ENCODE results near the gene MAP1S. TPM values are rescaled to one million over a fixed set of nuclear protein-coding genes. Genes with fewer than 3 reads are reported as not detected.

The MAP1S gene
- total and polyA plus RNA-seq, 2 of the 4 experiments (the other 2 are of a cell fraction), result 6.1 to 48.6 TPM

- no peak overlapping the region for H2BK20ac ChIP-seq (ENCODE audit: low read depth, low read length)
- peaks cover 29% of the 10 kb centered on the region for H4K20me1 ChIP-seq (ENCODE audit: insufficient read depth, low read length)
- H2BK15ac ChIP-seq (ENCODE audit: low read depth, low read length), result no peak overlapping the region
- intact Hi-C loops (cut with micrococcal nuclease) (no loop called here), in situ Hi-C loops (cut with MboI; ENCODE audit: low sequenced_read_pairs) (no loop called here), dilution Hi-C loops (cut with HindIII; ENCODE audit: low sequenced_read_pairs, unreplicated experiment) (no loop called here)
- peaks cover 63% of the 10 kb centered on the region for H3K36me3 ChIP-seq (ENCODE audit: control insufficient read depth, insufficient read depth, low read length)
- H3K27me3 ChIP-seq (ENCODE audit: control insufficient read depth, insufficient read depth, low read length), result no peaks in the 10 kb centered on the region
- H2AK9ac ChIP-seq (replicated peaks; ENCODE audit: low read depth, low read length, poor library complexity), result no peak overlapping the region
- H3K4ac ChIP-seq (ENCODE audit: low read depth, low read length), result no peak overlapping the region
- no peak overlapping the region for H3K14ac ChIP-seq (replicated peaks; ENCODE audit: low read depth, low read length)
- H3K4me3 ChIP-seq (ENCODE audit: insufficient read depth, low read depth, low read length), result no peak overlapping the region
- H4K5ac ChIP-seq (ENCODE audit: low read depth, low read length), result no peak overlapping the region
- no peak overlapping the region; the same call in 1 of the 2 replicates for H2AK5ac ChIP-seq (ENCODE audit: low read depth, low read length)
- ChIA-PET POLR2A (ENCODE audit: unreplicated experiment) (interaction anchor here (0.6 kb wide), 1 partner anchor 118 kb away, joined by 4 read pairs; no protein-coding TSS in a partner anchor), CTCF (no interaction called here)
- ATAC-seq (ENCODE audit: low read depth) (no peak), DNase-seq (no peak)
- H3K79me1 ChIP-seq (ENCODE audit: low read depth in 1 of 2, low read length in 2 of 2), result peaks cover 11 to 57% of the 10 kb centered on the region in 2 experiments
- no TSS peak for BruUV-seq (replicated peaks)
- H3K56ac ChIP-seq (ENCODE audit: extremely low read depth, insufficient read depth, low read length), result no peak overlapping the region
- peaks cover 15% of the 10 kb centered on the region for H3K9me1 ChIP-seq (ENCODE audit: insufficient read depth, low read length)
- H4K91ac ChIP-seq (ENCODE audit: insufficient read depth, low read depth, low read length), result no peak overlapping the region
- H3K4me1 ChIP-seq (ENCODE audit: control insufficient read depth, insufficient read depth, low read length), result peaks cover 11% of the 10 kb centered on the region
- no peak overlapping the region for H3K23ac ChIP-seq (ENCODE audit: low read depth, low read length)
- H3K9me3 ChIP-seq (ENCODE audit: control insufficient read depth, insufficient read depth, low read length), result no peaks in the 10 kb centered on the region
- no peak overlapping the region for H3K4me2 ChIP-seq (ENCODE audit: low read depth, low read length)
- TF ChIP-seq, protein P1, sequence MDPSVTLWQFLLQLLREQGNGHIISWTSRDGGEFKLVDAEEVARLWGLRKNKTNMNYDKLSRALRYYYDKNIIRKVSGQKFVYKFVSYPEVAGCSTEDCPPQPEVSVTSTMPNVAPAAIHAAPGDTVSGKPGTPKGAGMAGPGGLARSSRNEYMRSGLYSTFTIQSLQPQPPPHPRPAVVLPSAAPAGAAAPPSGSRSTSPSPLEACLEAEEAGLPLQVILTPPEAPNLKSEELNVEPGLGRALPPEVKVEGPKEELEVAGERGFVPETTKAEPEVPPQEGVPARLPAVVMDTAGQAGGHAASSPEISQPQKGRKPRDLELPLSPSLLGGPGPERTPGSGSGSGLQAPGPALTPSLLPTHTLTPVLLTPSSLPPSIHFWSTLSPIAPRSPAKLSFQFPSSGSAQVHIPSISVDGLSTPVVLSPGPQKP (IDR thresholded peaks at IDR 0.05; ENCODE audit: borderline replicate concordance, low read depth, low read length), result no peak
- TF ChIP-seq MAFK (IDR thresholded peaks at IDR 0.05; ENCODE audit: low read depth, low read length) (no peak), MAZ (IDR thresholded peaks at IDR 0.05; ENCODE audit: borderline replicate concordance, low read depth, low read length) (no peak), RCOR1 (IDR thresholded peaks at IDR 0.05; ENCODE audit: insufficient replicate concordance, low read length) (no peak), RFX5 (IDR thresholded peaks at IDR 0.05; ENCODE audit: low read depth, low read length) (no peak), CEBPB (IDR thresholded peaks at IDR 0.05; ENCODE audit: low read depth, low read length) (no peak), SMC3 (IDR thresholded peaks at IDR 0.05; ENCODE audit: low read depth, low read length) (no peak), BHLHE40 (IDR thresholded peaks at IDR 0.05; ENCODE audit: low read depth, low read length) (no peak), FOS (IDR thresholded peaks at IDR 0.05; ENCODE audit: low read depth, low read length) (no peak), NFE2L2 (IDR thresholded peaks at IDR 0.05; ENCODE audit: low read depth, low read length) (no peak), RAD21 (IDR thresholded peaks at IDR 0.05; ENCODE audit: low read length) (no peak), MXI1 (IDR thresholded peaks at IDR 0.05; ENCODE audit: borderline replicate concordance, low read depth, low read length) (no peak), CTCF (conservative IDR thresholded peaks at IDR 0.05; ENCODE audit: low read depth, low read length) (no peak), USF2 (IDR thresholded peaks at IDR 0.05; ENCODE audit: low read depth, low read length) (no peak), CHD1 (IDR thresholded peaks at IDR 0.05; ENCODE audit: low read depth, low read length) (no peak), POLR2A (IDR thresholded peaks at IDR 0.05; ENCODE audit: low read depth, low read length) (no peak)
- H3K9ac ChIP-seq (ENCODE audit: low read depth, low read length), result no peak overlapping the region
- no peak overlapping the region for H2BK120ac ChIP-seq (ENCODE audit: low read depth, low read length)
- H3K18ac ChIP-seq (ENCODE audit: low read depth, low read length), result no peak overlapping the region
- H2BK5ac ChIP-seq (ENCODE audit: low read depth, low read length, poor library complexity, severe bottlenecking), result no peak overlapping the region
- H3K27ac ChIP-seq (ENCODE audit: insufficient read depth, low read length), result no peak overlapping the region
- WGBS, 2 experiments (ENCODE audit: extremely low coverage in 2 of 2, insufficient read length in 1 of 2), result 100% methylated on average over 2 of the region's 7 CpGs; no CpG with 5 or more reads in 1 of the 2 experiments
- no peak overlapping the region for H4K8ac ChIP-seq (ENCODE audit: low read depth in 2 of 2, low read length in 2 of 2)
- H2AFZ ChIP-seq (replicated peaks; ENCODE audit: low read length, poor library complexity), result no peak overlapping the region
Measured at GRCh38 chr19:17724655-17725054, 5.4 kb downstream of the MAP1S start.
